Caco-2 (cell line): ENCODE data around the gene RNF167. TPM values are rescaled to one million over a fixed set of nuclear protein-coding genes. Genes with fewer than 3 reads are reported as not detected.

Source experiments
- BruUV-seq: library from RNA; stranded (reverse); fragments of 400-500 nt; replicated peaks from 2 replicates; lab custom pipeline; 2021; lab: Mats Ljungman, UMichigan
- CTCF ChIA-PET: fragments of 300-600 bp; sonication (Branson Sonifier 250); formaldehyde crosslinking; loops from one replicate; lab custom pipeline; 2022; ENCODE audit warnings: antibody characterized with exemption; lab: Charles Lee
- POLR2A ChIA-PET: fragments of 300-600 bp; sonication (Branson Sonifier 250); formaldehyde crosslinking; loops from one replicate; lab custom pipeline; 2022; ENCODE audit warnings: antibody characterized with exemption; lab: Charles Lee
- DNase-seq, 2 experiments: peaks; one replicate each; pipeline versions ENCODE4 v3.0.0 to v3.0.0-alpha.2; 2020 to 2022
- H3K27me3 ChIP-seq: replicated peaks from 2 replicates; pipeline ENCODE4 v1.6.0; 2011; ENCODE audit warnings: low read length; ENCODE audit not compliant: control insufficient read depth, insufficient read depth
- H3K36me3 ChIP-seq: 2 replicates; pipeline ENCODE4 v1.5.1; 2011; ENCODE audit warnings: low read length; ENCODE audit not compliant: control insufficient read depth, insufficient read depth
- H3K4me1 ChIP-seq: fragments of 250-450 bp; sonication (Bioruptor Pico); 2 replicates; pipeline ENCODE4 v1.5.1; 2020; ENCODE audit warnings: mild to moderate bottlenecking
- H3K4me3 ChIP-seq: 2 replicates; pipeline ENCODE4 v1.5.1; 2011; ENCODE audit warnings: low read depth, mild to moderate bottlenecking, control low read depth, low read length
- H3K9me3 ChIP-seq: fragments of 250-450 bp; sonication (Bioruptor Pico); 2 replicates; pipeline ENCODE4 v1.5.1; 2020; ENCODE audit warnings: mild to moderate bottlenecking, moderate library complexity
- H3K27ac Mint-ChIP-seq: one replicate; pipeline ENCODE4 v1.8.0; 2022; ENCODE audit warnings: mixed read lengths; ENCODE audit not compliant: unreplicated experiment
- H3K27me3 Mint-ChIP-seq: one replicate; pipeline ENCODE4 v1.8.0; 2022; ENCODE audit warnings: mixed read lengths; ENCODE audit not compliant: insufficient read depth, unreplicated experiment
- H3K36me3 Mint-ChIP-seq: one replicate; pipeline ENCODE4 v1.8.0; 2022; ENCODE audit warnings: mild to moderate bottlenecking, mixed read lengths; ENCODE audit not compliant: insufficient read depth, unreplicated experiment
- H3K4me1 Mint-ChIP-seq: one replicate; pipeline ENCODE4 v1.8.0; 2022; ENCODE audit warnings: low read depth, mixed read lengths; ENCODE audit not compliant: unreplicated experiment
- H3K4me3 Mint-ChIP-seq: one replicate; pipeline ENCODE4 v1.8.0; 2022; ENCODE audit warnings: mild to moderate bottlenecking, moderate library complexity, mixed read lengths; ENCODE audit not compliant: unreplicated experiment
- H3K9me3 Mint-ChIP-seq: one replicate; pipeline ENCODE4 v1.8.0; 2022; ENCODE audit warnings: mixed read lengths; ENCODE audit not compliant: unreplicated experiment
- CTCF ChIP-seq, 2 experiments: fragments of 200-600 bp in 1 of 2; IDR thresholded peaks; 1 replicate in 1 of 2; 2 replicates in 1 of 2; pipeline versions ENCODE4 v1.5.1 to v1.8.0; 2011 to 2022; ENCODE audit warnings: antibody characterized with exemption in 1 of 2, control low read depth in 1 of 2, inconsistent platforms in 1 of 2, low read depth in 1 of 2, low read length in 1 of 2, mild to moderate bottlenecking in 1 of 2, moderate library complexity in 1 of 2; ENCODE audit not compliant: insufficient read depth in 1 of 2, severe bottlenecking in 1 of 2, unreplicated experiment in 1 of 2
- intact Hi-C: fragments of 100-400 bp; cut with micrococcal nuclease; formaldehyde crosslinking; loops from one replicate; pipeline ENCODE4 v1.10.0; 2022; ENCODE audit not compliant: unreplicated experiment
- total RNA-seq: library from RNA; stranded (reverse); gene quantifications from 2 replicates; pipeline ENCODE4 v1.2.3, GENCODE V29; 2022

RNF167 gene
- total RNA-seq, 1 experiment from 2014 or later = 60.9 TPM

GRCh38 chr17:4956493-4957061 lies 16.5 kb downstream of the RNF167 start:
- no peak for DNase-seq
- ChIA-PET POLR2A (no interaction called here), CTCF (no interaction called here)
- no peak for TF ChIP-seq CTCF (IDR thresholded peaks at IDR 0.05; ENCODE audit: insufficient read depth in 1 of 2, low read depth in 1 of 2, low read length in 1 of 2, severe bottlenecking in 1 of 2, unreplicated experiment in 1 of 2)
- Mint-ChIP-seq H3K4me3 (no peak overlapping the region), H3K27me3 (no peaks in the 10 kb centered on the region), H3K9me3 (no peaks in the 10 kb centered on the region), H3K27ac (no peak overlapping the region), H3K36me3 (peaks cover 11% of the 10 kb centered on the region), H3K4me1 (peaks cover 9% of the 10 kb centered on the region)
- intact Hi-C loops = no loop called here
- no TSS peak for BruUV-seq
- no peaks in the 10 kb centered on the region for H3K9me3 ChIP-seq
- H3K27me3 ChIP-seq = no peaks in the 10 kb centered on the region
- H3K4me1 ChIP-seq = peaks cover 3% of the 10 kb centered on the region; the same call in 1 of the 2 replicates
- H3K36me3 ChIP-seq = no peaks in the 10 kb centered on the region
- no peak overlapping the region for H3K4me3 ChIP-seq

- H3K4me3 Mint-ChIP-seq = no peak overlapping the region
- no peak for DNase-seq
- H3K36me3 ChIP-seq = no peaks in the 10 kb centered on the region
- H3K4me1 ChIP-seq = no peaks in the 10 kb centered on the region
- H3K4me3 ChIP-seq = no peak overlapping the region
- ChIA-PET POLR2A (interaction anchor here (0.6 kb wide), 1 partner anchor 17 kb away, joined by 6 read pairs; no protein-coding TSS in a partner anchor), CTCF (no interaction called here)
- TF ChIP-seq CTCF (IDR thresholded peaks at IDR 0.05; ENCODE audit: insufficient read depth in 1 of 2, low read depth in 1 of 2, low read length in 1 of 2, severe bottlenecking in 1 of 2, unreplicated experiment in 1 of 2) = no peak
- no peaks in the 10 kb centered on the region for H3K9me3 ChIP-seq
- H3K9me3 Mint-ChIP-seq = no peaks in the 10 kb centered on the region
- H3K27ac Mint-ChIP-seq = no peak overlapping the region
- H3K36me3 Mint-ChIP-seq = peaks cover 11% of the 10 kb centered on the region
- intact Hi-C loops = no loop called here
- peaks cover 9% of the 10 kb centered on the region for H3K4me1 Mint-ChIP-seq
- no peaks in the 10 kb centered on the region for H3K27me3 Mint-ChIP-seq
- H3K27me3 ChIP-seq = no peaks in the 10 kb centered on the region
- BruUV-seq = no TSS peak
Measured at GRCh38 chr17:4958102-4958501, 18.0 kb downstream of the RNF167 start.

GRCh38 chr17:4959261-4959965 lies 19.3 kb downstream of the RNF167 start:
- no peak for DNase-seq
- ChIA-PET CTCF (no interaction called here), POLR2A (no interaction called here)
- H3K9me3 ChIP-seq = no peaks in the 10 kb centered on the region
- no peaks in the 10 kb centered on the region for H3K9me3 Mint-ChIP-seq
- TSS peak; percentile 79 for BruUV-seq
- H3K27me3 Mint-ChIP-seq = no peaks in the 10 kb centered on the region
- H3K4me3 Mint-ChIP-seq = no peak overlapping the region
- H3K4me3 ChIP-seq = no peak overlapping the region
- H3K27me3 ChIP-seq = no peaks in the 10 kb centered on the region
- H3K4me1 ChIP-seq = no peaks in the 10 kb centered on the region
- no peak for TF ChIP-seq CTCF (IDR thresholded peaks at IDR 0.05; ENCODE audit: insufficient read depth in 1 of 2, low read depth in 1 of 2, low read length in 1 of 2, severe bottlenecking in 1 of 2, unreplicated experiment in 1 of 2)
- no peaks in the 10 kb centered on the region for H3K36me3 ChIP-seq
- H3K27ac Mint-ChIP-seq = no peak overlapping the region
- intact Hi-C loops = no loop called here
- H3K4me1 Mint-ChIP-seq = peaks cover 9% of the 10 kb centered on the region
- H3K36me3 Mint-ChIP-seq = peaks cover 11% of the 10 kb centered on the region
